ENCODE data around the gene RAI1. TPM values are rescaled to one million over a fixed set of nuclear protein-coding genes. Genes with fewer than 3 reads are reported as not detected.

RAI1 gene
- total and polyA plus RNA-seq, 2 experiments from 2014 or later: 0.87 to 0.89 TPM

GRCh38 chr17:17706140-17707060 is 25.1 kb downstream of the RAI1 start (continued):
- no peak for TF ChIP-seq ZNF462 (CRISPR knock-in tag; IDR thresholded peaks at IDR 0.05)
- no peak for TF ChIP-seq JUNB (IDR thresholded peaks at IDR 0.05; ENCODE audit: unreplicated experiment)
- TF ChIP-seq EZH2 (IDR thresholded peaks at IDR 0.05; ENCODE audit: low read depth, unreplicated experiment): no peak
- no peak for TF ChIP-seq ZNF114 (CRISPR knock-in tag; IDR thresholded peaks at IDR 0.05)
- no peak for TF ChIP-seq ZNF331 (CRISPR knock-in tag; IDR thresholded peaks at IDR 0.05; ENCODE audit: low read depth)
- no peak for TF ChIP-seq ETS1 (IDR thresholded peaks at IDR 0.05)
- no peak for TF ChIP-seq NANOG (IDR thresholded peaks at IDR 0.05; ENCODE audit: borderline replicate concordance)
- TF ChIP-seq CREB1 (CRISPR knock-in tag; IDR thresholded peaks at IDR 0.05; ENCODE audit: low read depth): no peak

Data from GM23338 (cell line).